HFFc6 (cell line): ENCODE results near the gene ARHGEF33. TPM values are rescaled to one million over a fixed set of nuclear protein-coding genes. Genes with fewer than 3 reads are reported as not detected.

Source experiments
- DNase-seq: peaks from one replicate; pipeline ENCODE4 v3.0.0-alpha.2; 2018
- H3K27ac Mint-ChIP-seq: 2 replicates; pipeline ENCODE4 v1.8.0; 2020; ENCODE audit warnings: mild to moderate bottlenecking, mixed read lengths
- H3K27me3 Mint-ChIP-seq: 2 replicates; pipeline ENCODE4 v1.8.0; 2021; ENCODE audit warnings: mild to moderate bottlenecking, moderate library complexity, mixed read lengths; ENCODE audit not compliant: insufficient read depth
- H3K36me3 Mint-ChIP-seq: 2 replicates; pipeline ENCODE4 v1.8.0; 2021; ENCODE audit warnings: low read depth, mixed read lengths
- H3K4me1 Mint-ChIP-seq: 2 replicates; pipeline ENCODE4 v1.8.0; 2020; ENCODE audit warnings: low read depth, mixed read lengths
- H3K4me3 Mint-ChIP-seq: 2 replicates; pipeline ENCODE4 v1.8.0; 2020; ENCODE audit warnings: mild to moderate bottlenecking, moderate library complexity, mixed read lengths
- H3K9me3 Mint-ChIP-seq: 2 replicates; pipeline ENCODE4 v1.8.0; 2020; ENCODE audit warnings: mild to moderate bottlenecking, mixed read lengths
- total RNA-seq, 6 experiments: library from RNA; stranded (reverse); fragmentation: NEBNext Ultra II Directional; extraction: Animal tissue kit (Norgen Biotek cat#: 25700); gene quantifications; 2 replicates in 1 of 6; 3 replicates in 5 of 6; pipeline ENCODE4 v1.2.3, GENCODE V29; 2021
- TF ChIP-seq, protein P1 (sequence below): fragments of 200-600 bp; sonication (generic); IDR thresholded peaks from 2 replicates; pipeline ENCODE4 v1.5.0; 2021; ENCODE audit warnings: antibody characterized with exemption, mild to moderate bottlenecking

ARHGEF33 gene
- total RNA-seq, 6 experiments from 2014 or later = 0.08 to 0.78 (median 0.21) TPM

DNA sequence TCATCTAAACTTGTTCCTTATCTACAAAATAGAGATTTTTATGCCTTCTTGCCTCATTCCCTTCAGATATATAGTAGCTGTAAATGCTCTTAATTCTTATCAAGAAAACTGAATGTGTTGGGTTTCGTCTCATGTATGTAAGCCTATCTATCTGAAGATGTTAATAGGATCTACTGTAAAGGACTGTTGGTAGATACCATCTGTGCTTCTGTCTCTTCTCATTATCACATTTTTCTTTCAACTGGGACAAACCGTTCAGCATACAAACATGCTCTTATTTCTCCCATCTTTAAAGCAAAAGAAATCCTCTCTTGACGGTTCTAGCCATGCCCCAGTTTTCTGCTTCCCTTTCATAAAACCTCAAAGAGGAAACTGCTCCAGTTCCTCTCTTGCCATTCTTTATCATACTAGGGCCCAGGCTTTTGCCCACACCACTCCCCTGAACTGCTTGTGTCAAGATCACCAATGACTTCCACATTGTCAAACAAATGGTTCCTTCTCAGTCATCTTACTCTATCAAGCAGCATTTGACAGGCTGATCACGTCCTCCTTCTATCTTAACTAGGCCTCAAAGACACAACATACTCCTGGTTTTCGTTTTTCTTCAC, 88.7 kb downstream of the ARHGEF33 start:
- Mint-ChIP-seq H3K36me3 (no peaks in the 10 kb centered on the region; the same call in 1 of the 2 replicates), H3K9me3 (no peaks in the 10 kb centered on the region), H3K4me1 (no peaks in the 10 kb centered on the region), H3K4me3 (no peak overlapping the region), H3K27me3 (peaks cover 1% of the 10 kb centered on the region; the same call in 1 of the 2 replicates), H3K27ac (no peak overlapping the region)
- no peak for DNase-seq
- TF ChIP-seq, protein P1, sequence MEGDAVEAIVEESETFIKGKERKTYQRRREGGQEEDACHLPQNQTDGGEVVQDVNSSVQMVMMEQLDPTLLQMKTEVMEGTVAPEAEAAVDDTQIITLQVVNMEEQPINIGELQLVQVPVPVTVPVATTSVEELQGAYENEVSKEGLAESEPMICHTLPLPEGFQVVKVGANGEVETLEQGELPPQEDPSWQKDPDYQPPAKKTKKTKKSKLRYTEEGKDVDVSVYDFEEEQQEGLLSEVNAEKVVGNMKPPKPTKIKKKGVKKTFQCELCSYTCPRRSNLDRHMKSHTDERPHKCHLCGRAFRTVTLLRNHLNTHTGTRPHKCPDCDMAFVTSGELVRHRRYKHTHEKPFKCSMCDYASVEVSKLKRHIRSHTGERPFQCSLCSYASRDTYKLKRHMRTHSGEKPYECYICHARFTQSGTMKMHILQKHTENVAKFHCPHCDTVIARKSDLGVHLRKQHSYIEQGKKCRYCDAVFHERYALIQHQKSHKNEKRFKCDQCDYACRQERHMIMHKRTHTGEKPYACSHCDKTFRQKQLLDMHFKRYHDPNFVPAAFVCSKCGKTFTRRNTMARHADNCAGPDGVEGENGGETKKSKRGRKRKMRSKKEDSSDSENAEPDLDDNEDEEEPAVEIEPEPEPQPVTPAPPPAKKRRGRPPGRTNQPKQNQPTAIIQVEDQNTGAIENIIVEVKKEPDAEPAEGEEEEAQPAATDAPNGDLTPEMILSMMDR = no peak

DNA sequence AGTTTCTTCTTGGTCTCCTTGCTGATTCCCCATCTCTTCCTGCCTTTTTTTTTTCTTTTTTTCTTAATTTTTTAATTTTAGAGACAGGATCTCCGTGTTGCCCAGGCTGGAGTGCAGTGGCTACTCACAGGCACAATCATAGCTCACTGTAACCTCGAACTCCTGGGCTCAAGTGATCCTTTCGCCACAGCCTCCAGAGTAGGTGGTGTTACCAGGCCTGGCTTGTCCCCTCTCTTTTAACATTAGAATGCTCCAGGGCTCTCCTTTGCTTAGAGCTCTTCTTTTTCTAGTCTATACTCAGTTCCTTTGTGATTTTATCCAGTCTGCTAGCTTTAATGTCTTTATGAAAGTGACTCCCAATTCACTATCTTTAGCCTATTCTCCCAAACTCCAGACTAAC, 89.2 kb downstream of the ARHGEF33 start:
- H3K36me3 Mint-ChIP-seq = no peaks in the 10 kb centered on the region; the same call in 1 of the 2 replicates
- TF ChIP-seq, protein P1 = no peak
- H3K9me3 Mint-ChIP-seq = no peaks in the 10 kb centered on the region
- H3K27ac Mint-ChIP-seq = no peak overlapping the region
- H3K4me3 Mint-ChIP-seq = no peak overlapping the region
- DNase-seq = no peak
- H3K4me1 Mint-ChIP-seq = no peaks in the 10 kb centered on the region
- H3K27me3 Mint-ChIP-seq = peaks cover 1% of the 10 kb centered on the region; the same call in 1 of the 2 replicates

DNA sequence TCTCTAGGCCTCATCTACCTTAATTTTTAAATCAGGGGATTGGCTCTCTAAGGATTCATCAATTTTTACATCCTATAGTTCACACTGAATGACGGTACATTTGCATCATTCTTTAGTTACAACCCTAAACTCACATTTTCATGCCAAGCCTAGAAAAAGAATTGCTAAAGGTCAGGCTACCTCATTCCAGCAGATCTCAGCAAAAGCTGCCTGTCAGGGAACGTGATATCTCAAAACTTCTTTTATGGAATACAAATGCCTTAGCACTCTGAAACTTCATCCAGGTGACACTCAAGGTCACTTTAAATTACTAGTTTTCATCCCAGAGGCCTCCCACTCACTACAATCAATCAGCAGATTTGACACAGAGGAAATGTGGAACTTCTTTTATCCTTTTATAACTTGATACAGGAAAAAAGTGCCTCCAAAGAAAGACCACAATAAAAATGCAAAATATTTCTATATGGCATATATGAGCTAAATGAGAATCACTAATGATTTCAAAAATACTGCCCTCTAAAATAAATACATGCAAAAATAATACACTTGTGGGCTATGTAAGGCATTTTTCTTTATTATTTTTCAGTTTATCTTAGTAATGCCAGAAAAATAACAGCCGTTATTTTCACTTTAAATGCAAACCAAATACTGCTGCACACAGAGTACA, 91.5 kb downstream of the ARHGEF33 start:
- TF ChIP-seq, protein P1 = no peak
- Mint-ChIP-seq H3K36me3 (peaks cover 8% of the 10 kb centered on the region), H3K27ac (no peak overlapping the region), H3K27me3 (peaks cover 1% of the 10 kb centered on the region; the same call in 1 of the 2 replicates), H3K4me3 (no peak overlapping the region), H3K4me1 (no peaks in the 10 kb centered on the region), H3K9me3 (no peaks in the 10 kb centered on the region)
- no peak for DNase-seq

DNA sequence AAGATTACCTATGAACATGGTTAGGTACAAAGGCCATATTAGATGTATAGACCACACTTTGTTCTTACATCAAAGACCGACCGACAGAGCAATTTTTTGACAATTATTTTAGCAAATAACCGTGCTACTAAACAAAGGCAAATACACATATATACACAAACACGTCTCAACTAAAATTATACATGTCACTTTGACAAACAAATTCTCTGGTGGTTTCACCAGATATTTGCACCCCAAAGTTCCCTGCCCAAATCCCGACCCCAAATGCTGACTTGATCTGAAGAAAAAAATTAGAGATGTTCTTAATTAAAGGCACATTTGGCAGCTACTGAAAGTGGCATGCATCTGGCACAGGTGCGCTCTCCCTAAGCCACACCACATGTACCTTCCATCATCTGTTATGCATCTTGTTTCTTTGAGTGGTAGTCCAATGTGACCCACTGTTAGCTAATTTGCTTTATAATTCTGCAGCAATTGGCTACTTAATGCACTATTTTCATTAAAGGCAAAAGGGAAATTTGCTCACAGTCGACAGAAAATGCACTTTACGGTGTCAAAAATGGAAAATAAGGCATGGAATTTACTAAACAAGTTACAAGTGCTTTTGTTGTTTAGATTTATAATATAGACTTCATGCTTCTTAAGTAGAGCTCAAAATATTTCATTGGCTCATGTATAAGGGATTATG, 92.1 kb downstream of the ARHGEF33 start:
- H3K36me3 Mint-ChIP-seq = peaks cover 8% of the 10 kb centered on the region
- peaks cover 1% of the 10 kb centered on the region; the same call in 1 of the 2 replicates for H3K27me3 Mint-ChIP-seq
- no peak overlapping the region for H3K4me3 Mint-ChIP-seq
- H3K27ac Mint-ChIP-seq = no peak overlapping the region
- no peak for DNase-seq
- H3K4me1 Mint-ChIP-seq = no peaks in the 10 kb centered on the region
- H3K9me3 Mint-ChIP-seq = no peaks in the 10 kb centered on the region
- TF ChIP-seq, protein P1 = no peak

DNA sequence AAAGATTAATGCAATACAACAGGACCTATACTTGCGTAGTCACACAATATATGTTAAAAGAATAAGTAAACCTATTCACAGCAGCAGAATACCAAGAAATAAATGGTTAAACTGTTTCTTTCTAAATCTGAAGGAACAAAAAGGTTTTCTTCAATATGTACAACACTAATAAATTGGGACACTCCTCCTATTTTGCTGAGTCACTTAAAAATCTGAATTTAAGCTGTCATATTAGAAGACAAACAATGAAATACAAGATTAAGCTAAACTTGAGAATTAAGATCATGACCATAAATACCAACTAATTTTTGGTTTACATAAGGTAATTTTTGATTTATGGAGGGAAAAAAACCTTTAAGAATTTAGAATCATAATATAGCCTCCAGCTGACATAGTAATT, 92.8 kb downstream of the ARHGEF33 start:
- TF ChIP-seq, protein P1 = no peak
- peaks cover 8% of the 10 kb centered on the region for H3K36me3 Mint-ChIP-seq

More for the DNA sequence above, 92.8 kb downstream of the ARHGEF33 start:
- no peaks in the 10 kb centered on the region for H3K4me1 Mint-ChIP-seq
- no peaks in the 10 kb centered on the region for H3K9me3 Mint-ChIP-seq
- no peak for DNase-seq
- no peak overlapping the region for H3K4me3 Mint-ChIP-seq
- no peak overlapping the region for H3K27ac Mint-ChIP-seq
- H3K27me3 Mint-ChIP-seq = peaks cover 1% of the 10 kb centered on the region; the same call in 1 of the 2 replicates
